ENCODE measurements around the gene SULT1A1.

SULT1A1 gene

GRCh38 chr16:28558456-28558855 is 51.4 kb downstream of the SULT1A1 start:
- DNase-seq (ENCODE audit: low read depth in 3 of 3), result no peak

GRCh38 chr16:28556914-28557320 is 52.9 kb downstream of the SULT1A1 start:
- no peak for DNase-seq (ENCODE audit: low read depth in 3 of 3)

GRCh38 chr16:28555561-28555960 is 54.3 kb downstream of the SULT1A1 start:
- no peak for DNase-seq (ENCODE audit: low read depth in 3 of 3)

Data from stimulated activated CD4-positive, alpha-beta T cell treated with anti-CD3 and anti-CD28 coated beads, TNF-alpha, amount 100 ng/mL, for 24 hours (primary cell).